Keratinocyte (primary cell): ENCODE results near the gene EBF3. TPM values are rescaled to one million over a fixed set of nuclear protein-coding genes. Genes with fewer than 3 reads are reported as not detected.

Experiments used
- DNase-seq: peaks from one replicate; pipeline ENCODE4 v3.0.0-alpha.2; 2011; ENCODE audit warnings: low read depth, missing footprints, low spot score
- FAIRE-seq: peaks from 2 replicates; lab custom pipeline; 2011; peaks lifted over from hg19 to GRCh38; lab: Jason Lieb, UNC
- H2AFZ ChIP-seq: 2 replicates; pipeline ENCODE4 v1.6.0; 2012; ENCODE audit warnings: low read length, control low read depth, inconsistent platforms; ENCODE audit not compliant: control insufficient read depth
- H3K27ac ChIP-seq: 2 replicates; pipeline ENCODE4 v1.5.1; 2011; ENCODE audit warnings: low read length; ENCODE audit not compliant: control insufficient read depth, insufficient read depth
- H3K27me3 ChIP-seq: 3 replicates; pipeline ENCODE4 v1.6.0; 2011; ENCODE audit warnings: low read length; ENCODE audit not compliant: control insufficient read depth, insufficient read depth; ENCODE audit errors: extremely low read depth
- H3K36me3 ChIP-seq, 2 experiments: 2 replicates in 1 of 2; 3 replicates in 1 of 2; pipeline ENCODE4 v1.5.1; 2011; ENCODE audit warnings: low read length in 2 of 2, mild to moderate bottlenecking in 1 of 2; ENCODE audit not compliant: control insufficient read depth in 2 of 2, insufficient read depth in 2 of 2; ENCODE audit errors: extremely low read depth in 1 of 2
- H3K4me1 ChIP-seq: 3 replicates; pipeline ENCODE4 v1.5.1; 2011; ENCODE audit warnings: low read length; ENCODE audit not compliant: control insufficient read depth, insufficient read depth; ENCODE audit errors: extremely low read depth
- H3K4me2 ChIP-seq: 3 replicates; pipeline ENCODE4 v1.6.0; 2011; ENCODE audit warnings: low read depth, low read length; ENCODE audit not compliant: control insufficient read depth, insufficient read depth; ENCODE audit errors: extremely low read depth
- H3K4me3 ChIP-seq, 3 experiments: fragments of 200-600 bp in 1 of 3; sonication (generic) in 1 of 3; 2 replicates in 2 of 3; 3 replicates in 1 of 3; pipeline ENCODE4 v1.5.1; 2011 to 2016; ENCODE audit warnings: low read length in 3 of 3, mild to moderate bottlenecking in 3 of 3, control low read depth in 2 of 3, inconsistent platforms in 1 of 3, low read depth in 1 of 3, mixed read lengths in 1 of 3, mixed run types in 1 of 3, moderate library complexity in 1 of 3; ENCODE audit not compliant: control insufficient read depth in 2 of 3, insufficient read depth in 2 of 3; ENCODE audit errors: extremely low read depth in 1 of 3
- H3K79me2 ChIP-seq: 2 replicates; pipeline ENCODE4 v1.6.0; 2012; ENCODE audit warnings: low read length; ENCODE audit not compliant: control insufficient read depth, insufficient read depth
- H3K9ac ChIP-seq: 3 replicates; pipeline ENCODE4 v1.6.0; 2011; ENCODE audit warnings: low read length; ENCODE audit not compliant: control insufficient read depth, insufficient read depth; ENCODE audit errors: extremely low read depth
- H3K9me1 ChIP-seq: 3 replicates; pipeline ENCODE4 v1.6.0; 2011; ENCODE audit warnings: low read length; ENCODE audit not compliant: control insufficient read depth, insufficient read depth; ENCODE audit errors: extremely low read depth
- H3K9me3 ChIP-seq: 2 replicates; pipeline ENCODE4 v1.5.1; 2012; ENCODE audit warnings: low read depth, low read length; ENCODE audit not compliant: control insufficient read depth
- H4K20me1 ChIP-seq: 3 replicates; pipeline ENCODE4 v1.6.0; 2011; ENCODE audit warnings: low read length; ENCODE audit not compliant: control insufficient read depth, insufficient read depth; ENCODE audit errors: extremely low read depth
- EZH2 ChIP-seq: IDR thresholded peaks from one replicate; pipeline ENCODE4 v1.6.1; 2012; ENCODE audit warnings: inconsistent platforms, mild to moderate bottlenecking, low read length, moderate library complexity
- dilution Hi-C: fragments of 300-500 bp; cut with MboI; formaldehyde crosslinking; loops from one replicate; pipeline ENCODE4 v1.7.0; 2020; ENCODE audit warnings: low sequenced_read_pairs; ENCODE audit not compliant: extremely low pct_ligation_motif_present
- polyA plus RNA-seq, 5 experiments: library from polyadenylated mRNA; depleted of rRNA in 3 of 5; stranded (reverse) in 3 of 5; stranded (forward) in 1 of 5; unstranded in 1 of 5; fragments of >200 nt; gene quantifications; 1 replicate in 1 of 5; 2 replicates in 3 of 5; 3 replicates in 1 of 5; pipeline versions ENCODE4 v1.2.1 to v1.2.3, GENCODE V29; 2011 to 2012; ENCODE audit warnings: missing spikeins in 2 of 5, low read depth in 1 of 5, low replicate concordance in 1 of 5
- TF ChIP-seq, protein P1 (sequence below), 3 experiments: IDR thresholded peaks in 1 of 3; conservative IDR thresholded peaks in 1 of 3; optimal IDR thresholded peaks in 1 of 3; 2 replicates in 2 of 3; 3 replicates in 1 of 3; pipeline versions ENCODE3 to v1.5.1; 2011; ENCODE audit warnings: low read length in 3 of 3, mild to moderate bottlenecking in 3 of 3, moderate library complexity in 2 of 3, control low read depth in 1 of 3, inconsistent platforms in 1 of 3; ENCODE audit not compliant: insufficient read depth in 2 of 3; ENCODE audit errors: extremely low read depth in 1 of 3

EBF3 gene
- polyA plus RNA-seq, 1 donor (not counting 4 experiments of a cell fraction or from before 2014, with no cell fraction given) = not detected

DNA sequence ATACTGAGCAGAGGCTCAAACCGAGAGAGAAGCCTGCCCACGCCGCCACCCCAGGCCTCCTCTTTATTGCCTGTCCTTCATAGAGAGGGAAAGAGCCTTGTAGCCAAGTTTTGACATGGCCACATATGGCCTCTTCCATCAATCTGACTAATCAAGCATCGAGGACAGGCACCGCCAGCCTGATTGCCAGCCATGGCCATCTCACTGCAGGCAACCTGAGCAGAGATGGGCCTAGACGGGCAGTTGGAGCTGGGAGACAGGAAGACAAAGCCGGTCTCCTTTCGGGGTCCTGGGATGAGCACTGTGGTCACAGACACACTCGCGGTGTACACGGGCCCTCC, 67.2 kb downstream of the EBF3 start:
- peaks cover 4% of the 10 kb centered on the region for H3K27me3 ChIP-seq
- dilution Hi-C loops = no loop called here

DNA sequence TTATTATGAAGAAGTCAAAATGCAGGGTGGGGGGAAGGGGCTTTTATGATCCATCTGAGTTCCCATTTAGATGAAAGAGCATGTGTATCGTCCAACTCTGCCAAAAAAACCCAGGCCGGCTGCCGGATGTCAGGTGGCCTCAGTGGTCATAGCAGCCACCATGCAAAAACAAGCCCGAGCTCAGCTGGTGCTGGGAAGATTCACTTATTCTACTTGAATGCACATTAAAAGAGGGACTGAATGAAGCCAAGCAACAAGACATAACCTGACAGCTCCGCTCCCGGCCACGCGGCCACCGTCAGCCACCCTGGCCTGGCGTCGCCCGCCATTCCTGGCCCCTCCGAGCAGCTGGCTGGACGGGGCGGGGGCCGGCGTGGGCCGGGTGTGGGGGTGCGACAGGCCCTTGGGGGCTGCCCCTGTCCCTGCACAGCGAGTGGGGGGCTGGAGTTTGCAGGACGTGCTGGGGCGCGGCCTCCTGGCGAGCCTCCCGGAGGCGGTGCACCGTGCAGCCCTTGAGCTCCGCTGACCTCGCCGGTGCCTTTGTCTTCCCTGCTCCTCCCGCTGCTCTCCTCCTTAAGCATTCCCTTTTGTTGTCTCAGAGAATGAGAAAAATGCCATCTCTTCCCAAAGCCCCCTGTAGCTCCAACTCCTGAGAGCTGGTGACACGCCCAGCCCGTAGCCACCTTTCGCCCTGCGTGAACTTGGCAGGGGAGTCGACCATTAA, 67.8 kb downstream of the EBF3 start:
- no peaks in the 10 kb centered on the region for H3K9me3 ChIP-seq
- DNase-seq = no peak
- FAIRE-seq = no peak
- no peak overlapping the region for H3K27ac ChIP-seq
- H3K9me1 ChIP-seq = no peaks in the 10 kb centered on the region
- H3K4me1 ChIP-seq = no peaks in the 10 kb centered on the region
- dilution Hi-C loops = no loop called here
- H3K9ac ChIP-seq = no peak overlapping the region
- H3K4me2 ChIP-seq = no peak overlapping the region
- no peaks in the 10 kb centered on the region for H3K79me2 ChIP-seq
- no peak overlapping the region for H2AFZ ChIP-seq
- no peak for TF ChIP-seq EZH2
- TF ChIP-seq, protein P1, sequence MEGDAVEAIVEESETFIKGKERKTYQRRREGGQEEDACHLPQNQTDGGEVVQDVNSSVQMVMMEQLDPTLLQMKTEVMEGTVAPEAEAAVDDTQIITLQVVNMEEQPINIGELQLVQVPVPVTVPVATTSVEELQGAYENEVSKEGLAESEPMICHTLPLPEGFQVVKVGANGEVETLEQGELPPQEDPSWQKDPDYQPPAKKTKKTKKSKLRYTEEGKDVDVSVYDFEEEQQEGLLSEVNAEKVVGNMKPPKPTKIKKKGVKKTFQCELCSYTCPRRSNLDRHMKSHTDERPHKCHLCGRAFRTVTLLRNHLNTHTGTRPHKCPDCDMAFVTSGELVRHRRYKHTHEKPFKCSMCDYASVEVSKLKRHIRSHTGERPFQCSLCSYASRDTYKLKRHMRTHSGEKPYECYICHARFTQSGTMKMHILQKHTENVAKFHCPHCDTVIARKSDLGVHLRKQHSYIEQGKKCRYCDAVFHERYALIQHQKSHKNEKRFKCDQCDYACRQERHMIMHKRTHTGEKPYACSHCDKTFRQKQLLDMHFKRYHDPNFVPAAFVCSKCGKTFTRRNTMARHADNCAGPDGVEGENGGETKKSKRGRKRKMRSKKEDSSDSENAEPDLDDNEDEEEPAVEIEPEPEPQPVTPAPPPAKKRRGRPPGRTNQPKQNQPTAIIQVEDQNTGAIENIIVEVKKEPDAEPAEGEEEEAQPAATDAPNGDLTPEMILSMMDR (optimal IDR thresholded peaks at IDR 0.05 in 1 of 3, IDR thresholded peaks at IDR 0.05 in 1 of 3, conservative IDR thresholded peaks at IDR 0.05 in 1 of 3; ENCODE audit: extremely low read depth in 1 of 3, insufficient read depth in 2 of 3, low read length in 3 of 3) = no peak
- no peaks in the 10 kb centered on the region for H4K20me1 ChIP-seq
- no peaks in the 10 kb centered on the region for H3K36me3 ChIP-seq
- no peak overlapping the region for H3K4me3 ChIP-seq
- H3K27me3 ChIP-seq = peaks cover 4% of the 10 kb centered on the region

More for the DNA sequence above, 67.2 kb downstream of the EBF3 start:
- Histone ChIP-seq H3K9me1 (no peaks in the 10 kb centered on the region), H4K20me1 (no peaks in the 10 kb centered on the region), H3K36me3 (no peaks in the 10 kb centered on the region), H3K79me2 (no peaks in the 10 kb centered on the region), H3K9me3 (no peaks in the 10 kb centered on the region), H3K9ac (no peak overlapping the region), H2AFZ (no peak overlapping the region), H3K4me1 (no peaks in the 10 kb centered on the region), H3K4me2 (no peak overlapping the region), H3K4me3 (no peak overlapping the region), H3K27ac (no peak overlapping the region)
- TF ChIP-seq, protein P1 (optimal IDR thresholded peaks at IDR 0.05 in 1 of 3, IDR thresholded peaks at IDR 0.05 in 1 of 3, conservative IDR thresholded peaks at IDR 0.05 in 1 of 3; ENCODE audit: extremely low read depth in 1 of 3, insufficient read depth in 2 of 3, low read length in 3 of 3) = no peak
- TF ChIP-seq EZH2 = no peak
- FAIRE-seq (no peak), DNase-seq (no peak)
